GM12878 (cell line): Measurements from ENCODE around the gene PTTG1. TPM values are rescaled to one million over a fixed set of nuclear protein-coding genes. Genes with fewer than 3 reads are reported as not detected.

Experiments
- ATAC-seq: fragments of 200-7000 bp; cut with Tn5 transposase; 3 replicates; pipeline ENCODE4 v1.9.1; 2020; ENCODE audit warnings: mild to moderate bottlenecking, moderate library complexity
- BruUV-seq: library from RNA; stranded (reverse); fragments of 400-500 nt; replicated peaks from 2 replicates; lab custom pipeline; 2021; lab: Mats Ljungman, UMichigan
- CTCF ChIA-PET: fragments of 300-600 bp; sonication (Branson Sonifier 250); formaldehyde crosslinking; extraction: SDS; loops from one replicate; lab custom pipeline; 2021; ENCODE audit warnings: inconsistent platforms; lab: Yijun Ruan, JAX
- POLR2A ChIA-PET: fragments of 350-600 bp; formaldehyde crosslinking; extraction: SDS; loops from one replicate; lab custom pipeline; 2021; ENCODE audit warnings: inconsistent platforms; lab: Charles Lee
- RAD21 ChIA-PET: fragments of 300-600 bp; sonication (Branson Sonifier 250); formaldehyde crosslinking; loops from one replicate; lab custom pipeline; 2023; ENCODE audit warnings: antibody characterized with exemption; ENCODE audit not compliant: unreplicated experiment; lab: Charles Lee
- SMC1A ChIA-PET: fragments of 300-600 bp; sonication (Branson Sonifier 250); formaldehyde crosslinking; loops from one replicate; lab custom pipeline; 2023; ENCODE audit not compliant: unreplicated experiment, uncharacterized antibody; lab: Charles Lee
- DNase-seq: peaks from one replicate; pipeline ENCODE4 v3.0.0-alpha.2; 2011; ENCODE audit warnings: low read depth, low spot score
- FAIRE-seq: peaks from 3 replicates; lab custom pipeline; 2011; peaks lifted over from hg19 to GRCh38; lab: Jason Lieb, UNC
- H2AFZ ChIP-seq: 2 replicates; pipeline ENCODE4 v1.6.0; 2011; ENCODE audit warnings: low read depth, low read length, control low read depth; ENCODE audit not compliant: control insufficient read depth
- H3K27ac ChIP-seq: 2 replicates; pipeline ENCODE4 v1.5.1; 2011; ENCODE audit warnings: control low read depth; ENCODE audit not compliant: control insufficient read depth, insufficient read depth
- H3K27me3 ChIP-seq, 2 experiments: replicated peaks in 1 of 2; 2 replicates each; pipeline versions ENCODE4 v1.6.0 to v1.6.1; 2011; ENCODE audit warnings: low read length in 1 of 2; ENCODE audit not compliant: control insufficient read depth in 2 of 2, insufficient read depth in 2 of 2
- H3K36me3 ChIP-seq, 2 experiments: 2 replicates each; pipeline ENCODE4 v1.5.1; 2011; ENCODE audit warnings: low read length in 1 of 2; ENCODE audit not compliant: control insufficient read depth in 2 of 2, insufficient read depth in 2 of 2
- H3K4me1 ChIP-seq: 2 replicates; pipeline ENCODE4 v1.6.1; 2011; ENCODE audit warnings: mild to moderate bottlenecking, low read length, moderate library complexity, mixed read lengths; ENCODE audit not compliant: control insufficient read depth, insufficient read depth
- H3K4me2 ChIP-seq: 2 replicates; pipeline ENCODE4 v1.6.0; 2011; ENCODE audit warnings: control low read depth; ENCODE audit not compliant: control insufficient read depth, insufficient read depth
- H3K4me3 ChIP-seq: fragments of 200-600 bp; sonication (generic); 2 replicates; pipeline ENCODE4 v1.5.1; 2016
- H3K79me2 ChIP-seq: 2 replicates; pipeline ENCODE4 v1.6.0; 2011; ENCODE audit warnings: low read length; ENCODE audit not compliant: control insufficient read depth, insufficient read depth
- H3K9ac ChIP-seq: 2 replicates; pipeline ENCODE4 v1.8.0; 2011; ENCODE audit warnings: low read length, control low read depth, mixed read lengths; ENCODE audit not compliant: control insufficient read depth, insufficient read depth
- H3K9me3 ChIP-seq: replicated peaks from 3 replicates; pipeline ENCODE4 v1.5.1; 2011; ENCODE audit warnings: mild to moderate bottlenecking, low read length; ENCODE audit not compliant: control insufficient read depth, insufficient read depth
- H4K20me1 ChIP-seq: 2 replicates; pipeline ENCODE4 v1.6.0; 2011; ENCODE audit not compliant: control insufficient read depth, insufficient read depth
- CEBPB ChIP-seq, 2 experiments: fragments of 150-350 bp in 1 of 2; IDR thresholded peaks; 2 replicates each; pipeline ENCODE4 v1.6.1; 2012 to 2014; ENCODE audit warnings: low read depth in 2 of 2, low read length in 2 of 2, borderline replicate concordance in 1 of 2, inconsistent platforms in 1 of 2
- NFXL1 ChIP-seq: fragments of 450-650 bp; IDR thresholded peaks from 2 replicates; pipeline ENCODE4 v1.6.1; 2017; ENCODE audit warnings: antibody characterized with exemption, mild to moderate bottlenecking, borderline replicate concordance
- SPI1 ChIP-seq: IDR thresholded peaks from 2 replicates; pipeline ENCODE4 v1.6.1; 2011; ENCODE audit warnings: low read depth, mild to moderate bottlenecking, low read length, moderate library complexity, borderline replicate concordance; ENCODE audit not compliant: insufficient read depth
- USF2 ChIP-seq: IDR thresholded peaks from 2 replicates; pipeline ENCODE4 v1.6.1; 2011; ENCODE audit warnings: low read depth, low read length, improper control_type of control experiment, borderline replicate concordance
- YY1 ChIP-seq: IDR thresholded peaks from 2 replicates; pipeline ENCODE4 v1.6.1; 2011; ENCODE audit warnings: low read depth, mild to moderate bottlenecking, low read length
- ZZZ3 ChIP-seq: IDR thresholded peaks from 2 replicates; pipeline ENCODE4 v1.6.1; 2011; ENCODE audit warnings: low read depth; ENCODE audit not compliant: control insufficient read depth, insufficient read length
- WGBS: methylation state at CpG from one replicate; pipeline ENCODE4 v1.1.6; 2016; ENCODE audit warnings: low lambda C conversion rate; ENCODE audit not compliant: insufficient replicate concordance, insufficient coverage; ENCODE audit errors: missing lambda C conversion rate; 5-methylcytosine and 5-hydroxymethylcytosine counted together
- in situ Hi-C: fragments of 300-500 bp; cut with MboI; formaldehyde crosslinking; loops from 9 replicates; pipeline ENCODE4 v1.14.3; 2018; ENCODE audit warnings: mixed read lengths
- intact Hi-C: fragments of 100-400 bp; cut with micrococcal nuclease; formaldehyde crosslinking; loops from one replicate; pipeline ENCODE4 v1.14.2; 2022; ENCODE audit not compliant: unreplicated experiment
- polyA plus RNA-seq, 11 experiments: library from polyadenylated mRNA; depleted of rRNA in 4 of 11; unstranded in 6 of 11; stranded (reverse) in 5 of 11; fragments of >200 nt; fragmentation: Nextera tagmentation in 4 of 11; fragmentation: Illumina TruSeq in 1 of 11; extraction: Ambion mirVana in 4 of 11; extraction: Trizol in 1 of 11; gene quantifications; 1 replicate in 1 of 11; 2 replicates in 10 of 11; pipeline versions ENCODE4 v1.2.1 to v1.2.3, GENCODE V29; 2011 to 2016; ENCODE audit warnings: inconsistent platforms in 2 of 11, missing spikeins in 2 of 11, low read depth in 1 of 11
- total RNA-seq, 4 experiments: library from RNA; depleted of rRNA in 3 of 4; stranded (reverse); fragments of >200 nt in 3 of 4; fragmentation: Illumina TruSeq in 1 of 4; extraction: Trizol in 1 of 4; gene quantifications; 2 replicates each; pipeline versions ENCODE4 v1.2.1 to v1.2.3, GENCODE V29; 2013 to 2021

The PTTG1 gene
- total and polyA plus RNA-seq, 10 of the 15 experiments (the other 5 are each of a cell fraction or from before 2014, with no cell fraction given): 154 to 1,033 (median 377) TPM

- TF ChIP-seq ZZZ3: no peak
- TF ChIP-seq NFXL1: no peak
- no peak for TF ChIP-seq CEBPB (IDR thresholded peaks at IDR 0.05; ENCODE audit: borderline replicate concordance in 1 of 2, low read depth in 2 of 2, low read length in 2 of 2)
- no peak for TF ChIP-seq USF2
- TF ChIP-seq SPI1: no peak
Measured at GRCh38 chr5:160376416-160376815, 45.2 kb upstream of the PTTG1 start (continued).

GRCh38 chr5:160377651-160378050, 44.0 kb upstream of the PTTG1 start:
- Histone ChIP-seq H3K4me3 (no peak overlapping the region), H3K27me3 (peaks cover 0 to 5% of the 10 kb centered on the region in 2 experiments; a peak in 1 of 4 replicates), H4K20me1 (no peaks in the 10 kb centered on the region), H3K4me2 (no peak overlapping the region), H3K79me2 (no peaks in the 10 kb centered on the region), H3K9me3 (no peaks in the 10 kb centered on the region), H3K9ac (no peak overlapping the region), H3K4me1 (no peaks in the 10 kb centered on the region), H2AFZ (no peak overlapping the region), H3K36me3 (no peaks in the 10 kb centered on the region), H3K27ac (no peak overlapping the region)
- TF ChIP-seq YY1: no peak
- CTCF ChIA-PET: interaction anchor here (0.8 to 1.6 kb wide), 4 partner anchors 13 to 180 kb away, joined by 3 to 5 read pairs (median 4); no protein-coding TSS in a partner anchor
- DNase-seq (no peak), ATAC-seq (no peak), FAIRE-seq (no peak)
- WGBS: 51% methylated on average over 5 of the region's 5 CpGs
- BruUV-seq: no TSS peak
- SMC1A ChIA-PET: interaction anchor here (1.0 to 5.8 kb wide), 4 partner anchors 13 to 356 kb away, joined by 3 to 42 read pairs (median 4); no protein-coding TSS in a partner anchor
- RAD21 ChIA-PET: interaction anchor here (1.2 kb wide), 1 partner anchor 32 kb away, joined by 4 read pairs; no protein-coding TSS in a partner anchor
- intact Hi-C loops: no loop called here
- POLR2A ChIA-PET: interaction anchor here (0.6 kb wide), 1 partner anchor 111 kb away, joined by 3 read pairs; no protein-coding TSS in a partner anchor
- in situ Hi-C loops: no loop called here
